22Rv1 (cell line): ENCODE measurements around the gene PCYT2.

ENCODE experiments used
- ZFX ChIP-seq: fragments of 450-650 bp; IDR thresholded peaks from 2 replicates; pipeline ENCODE4 v1.6.1; 2017; ENCODE audit warnings: antibody characterized with exemption, borderline replicate concordance
- TF ChIP-seq, protein P1 (sequence below): fragments of 450-650 bp; IDR thresholded peaks from 2 replicates; pipeline ENCODE4 v1.5.1; 2017; ENCODE audit warnings: mild to moderate bottlenecking

DNA sequence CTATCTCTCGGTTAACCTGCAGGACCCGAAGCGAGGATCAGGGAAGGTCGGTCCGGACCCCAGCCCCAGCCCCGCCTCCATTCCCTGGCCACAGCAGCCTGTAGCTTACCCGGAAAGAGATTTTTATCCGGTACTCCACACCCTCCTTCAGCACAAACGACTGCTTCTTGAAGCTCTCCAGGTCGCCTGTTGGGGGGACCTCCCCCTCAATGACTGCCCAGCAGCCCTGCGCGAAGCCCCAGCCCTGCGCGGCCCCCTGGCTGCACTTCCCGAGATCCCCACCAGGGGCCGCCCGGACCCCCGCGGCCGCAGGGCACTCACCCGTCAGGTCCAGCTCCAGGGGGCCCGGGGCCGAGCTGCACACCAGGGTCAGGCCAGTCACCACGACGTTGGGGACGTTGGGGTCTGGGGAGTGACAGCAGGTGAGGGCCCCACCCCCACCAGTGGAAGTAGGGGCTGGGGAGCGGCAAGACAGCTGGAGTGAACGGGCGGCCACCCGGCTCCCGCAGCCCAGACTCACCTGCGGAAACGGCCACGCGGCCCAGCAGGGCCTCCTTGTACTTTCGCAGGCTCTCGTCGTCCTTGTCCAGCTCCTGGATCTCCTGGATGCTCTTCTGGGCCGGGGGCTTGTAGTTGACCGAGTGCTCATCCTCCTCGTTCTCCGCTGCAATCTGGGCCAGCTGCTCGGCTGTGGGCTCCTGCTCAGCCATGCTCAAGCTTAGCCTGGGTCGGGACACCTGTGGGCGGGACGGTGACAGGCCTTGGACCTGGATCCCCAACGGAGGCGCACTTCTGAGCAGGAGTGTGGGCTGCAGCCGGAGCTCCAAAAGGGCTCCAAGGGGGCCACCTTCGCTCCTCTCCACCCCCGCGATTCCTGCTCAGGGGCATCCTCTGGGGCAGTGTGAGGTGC, 41.7 kb downstream of the PCYT2 start:
- TF ChIP-seq, protein P1, sequence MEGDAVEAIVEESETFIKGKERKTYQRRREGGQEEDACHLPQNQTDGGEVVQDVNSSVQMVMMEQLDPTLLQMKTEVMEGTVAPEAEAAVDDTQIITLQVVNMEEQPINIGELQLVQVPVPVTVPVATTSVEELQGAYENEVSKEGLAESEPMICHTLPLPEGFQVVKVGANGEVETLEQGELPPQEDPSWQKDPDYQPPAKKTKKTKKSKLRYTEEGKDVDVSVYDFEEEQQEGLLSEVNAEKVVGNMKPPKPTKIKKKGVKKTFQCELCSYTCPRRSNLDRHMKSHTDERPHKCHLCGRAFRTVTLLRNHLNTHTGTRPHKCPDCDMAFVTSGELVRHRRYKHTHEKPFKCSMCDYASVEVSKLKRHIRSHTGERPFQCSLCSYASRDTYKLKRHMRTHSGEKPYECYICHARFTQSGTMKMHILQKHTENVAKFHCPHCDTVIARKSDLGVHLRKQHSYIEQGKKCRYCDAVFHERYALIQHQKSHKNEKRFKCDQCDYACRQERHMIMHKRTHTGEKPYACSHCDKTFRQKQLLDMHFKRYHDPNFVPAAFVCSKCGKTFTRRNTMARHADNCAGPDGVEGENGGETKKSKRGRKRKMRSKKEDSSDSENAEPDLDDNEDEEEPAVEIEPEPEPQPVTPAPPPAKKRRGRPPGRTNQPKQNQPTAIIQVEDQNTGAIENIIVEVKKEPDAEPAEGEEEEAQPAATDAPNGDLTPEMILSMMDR: peak; percentile 84
- no peak for TF ChIP-seq ZFX
